ENCODE results near the gene PPARG. TPM values are rescaled to one million over a fixed set of nuclear protein-coding genes. Genes with fewer than 3 reads are reported as not detected.
A peak's percentile ranks its signal among the peaks of the same experiment; 100 is the strongest.

The PPARG gene
- total and polyA plus RNA-seq, 10 of the 15 experiments (the other 5 are each of a cell fraction or from before 2014, with no cell fraction given): 0.06 to 0.86 (median 0.12) TPM; not detected in 5

GRCh38 chr3:12479919-12480427 lies 191.1 kb downstream of the PPARG start (continued):
- no peak for TF ChIP-seq REST (IDR thresholded peaks at IDR 0.05; ENCODE audit: low read depth, low read length)
- no peak for TF ChIP-seq JUND (IDR thresholded peaks at IDR 0.05; ENCODE audit: low read depth, low read length)
- no peak for TF ChIP-seq TCF7 (IDR thresholded peaks at IDR 0.05; ENCODE audit: borderline replicate concordance)

- ATAC-seq (no peak), FAIRE-seq (no peak), DNase-seq (ENCODE audit: low read depth, low spot score) (no peak)
- H3K79me2 ChIP-seq (ENCODE audit: control insufficient read depth, insufficient read depth, low read length): peaks cover 19% of the 10 kb centered on the region
- intact Hi-C loops (cut with micrococcal nuclease; ENCODE audit: unreplicated experiment) (loop anchor here (5.0 kb wide), 1 partner anchor 291 kb away; no protein-coding TSS in a partner anchor), in situ Hi-C loops (cut with MboI) (no loop called here)
- no peaks in the 10 kb centered on the region for H3K27me3 ChIP-seq (replicated peaks in 1 of 2; ENCODE audit: control insufficient read depth in 2 of 2, insufficient read depth in 2 of 2, low read length in 1 of 2)
- no TSS peak for BruUV-seq (replicated peaks)
- no peaks in the 10 kb centered on the region for H4K20me1 ChIP-seq (ENCODE audit: control insufficient read depth, insufficient read depth)
- TF ChIP-seq POLR2A (IDR thresholded peaks at IDR 0.05; ENCODE audit: low read depth, low read length) (no peak), E4F1 (IDR thresholded peaks at IDR 0.05; ENCODE audit: borderline replicate concordance, partially characterized antibody) (no peak), NR2C2 (IDR thresholded peaks at IDR 0.05; ENCODE audit: borderline replicate concordance, control insufficient read depth, insufficient read length, low read depth) (no peak), CBFB (IDR thresholded peaks at IDR 0.05; ENCODE audit: low read depth) (no peak), NBN (IDR thresholded peaks at IDR 0.05) (no peak), ELK1 (IDR thresholded peaks at IDR 0.05; ENCODE audit: low read depth, low read length) (no peak), PML (IDR thresholded peaks at IDR 0.05; ENCODE audit: low read length) (no peak), POLR2AphosphoS5 (IDR thresholded peaks at IDR 0.05; ENCODE audit: low read length) (no peak), LARP7 (IDR thresholded peaks at IDR 0.05) (no peak), CREB1 (IDR thresholded peaks at IDR 0.05; ENCODE audit: low read depth) (no peak), TBL1XR1 (IDR thresholded peaks at IDR 0.05; ENCODE audit: low read depth, low read length) (no peak), ZNF274 (IDR thresholded peaks at IDR 0.05; ENCODE audit: insufficient read depth, insufficient read length) (no peak)
- peak overlapping the region; percentile 99 for H3K4me2 ChIP-seq (ENCODE audit: control insufficient read depth, insufficient read depth)
- peak overlapping the region; percentile 65 for H3K4me3 ChIP-seq
- ChIA-PET POLR2A (interaction anchor here (0.7 to 2.8 kb wide), 6 partner anchors 95 to 348 kb away, joined by 3 to 12 read pairs (median 3); no protein-coding TSS in a partner anchor), RAD21 (ENCODE audit: unreplicated experiment) (interaction anchor here (0.8 to 3.8 kb wide), 6 partner anchors 9 to 348 kb away, joined by 3 to 35 read pairs (median 6); partner anchors contain the start of gene RAF1), CTCF (interaction anchor here (1.1 to 4.8 kb wide), 10 partner anchors 12 to 364 kb away, joined by 3 to 40 read pairs (median 4); partner anchors contain the start of gene MKRN2), SMC1A (ENCODE audit: uncharacterized antibody, unreplicated experiment) (interaction anchor here (0.7 to 3.1 kb wide), 6 partner anchors 299 to 350 kb away, joined by 3 to 27 read pairs (median 12); no protein-coding TSS in a partner anchor)
- no peak overlapping the region for H3K27ac ChIP-seq (ENCODE audit: control insufficient read depth, insufficient read depth)
- H2AFZ ChIP-seq (ENCODE audit: control insufficient read depth, low read depth, low read length): peak overlapping the region; percentile 91
- 95% methylated on average over 1 of the region's 1 CpG for WGBS (ENCODE audit: insufficient coverage, insufficient replicate concordance, low lambda C conversion rate, missing lambda C conversion rate)
- H3K4me1 ChIP-seq (ENCODE audit: control insufficient read depth, insufficient read depth, low read length): peaks cover 5% of the 10 kb centered on the region; the same call in 1 of the 2 replicates
- H3K9ac ChIP-seq (ENCODE audit: control insufficient read depth, insufficient read depth, low read length): peak overlapping the region; percentile 53
- H3K9me3 ChIP-seq (replicated peaks; ENCODE audit: control insufficient read depth, insufficient read depth, low read length): no peaks in the 10 kb centered on the region
- H3K36me3 ChIP-seq (ENCODE audit: control insufficient read depth in 2 of 2, insufficient read depth in 2 of 2, low read length in 1 of 2): no peaks in the 10 kb centered on the region
Measured at GRCh38 chr3:12483410-12483809, 194.5 kb downstream of the PPARG start.
